Endothelial cell (in vitro differentiated cells): ENCODE results near the gene ANTKMT. TPM values are rescaled to one million over a fixed set of nuclear protein-coding genes. Genes with fewer than 3 reads are reported as not detected.

ENCODE experiments used
- DNase-seq: peaks from one replicate; pipeline ENCODE4 v3.0.0; 2021; ENCODE audit warnings: low spot score
- H3K27ac Mint-ChIP-seq: one replicate; pipeline ENCODE4 v1.8.0; 2021; ENCODE audit warnings: mixed read lengths, inconsistent platforms; ENCODE audit not compliant: unreplicated experiment
- H3K27me3 Mint-ChIP-seq: one replicate; pipeline ENCODE4 v1.8.0; 2021; ENCODE audit warnings: mild to moderate bottlenecking, moderate library complexity, mixed read lengths, inconsistent platforms; ENCODE audit not compliant: unreplicated experiment
- H3K36me3 Mint-ChIP-seq: one replicate; pipeline ENCODE4 v1.8.0; 2021; ENCODE audit warnings: mild to moderate bottlenecking, low read depth, mixed read lengths, inconsistent platforms; ENCODE audit not compliant: unreplicated experiment
- H3K4me1 Mint-ChIP-seq: one replicate; pipeline ENCODE4 v1.8.0; 2021; ENCODE audit warnings: mild to moderate bottlenecking, mixed read lengths, inconsistent platforms; ENCODE audit not compliant: unreplicated experiment
- H3K4me3 Mint-ChIP-seq: one replicate; pipeline ENCODE4 v1.8.0; 2021; ENCODE audit warnings: mild to moderate bottlenecking, mixed read lengths, inconsistent platforms; ENCODE audit not compliant: unreplicated experiment
- H3K9me3 Mint-ChIP-seq: one replicate; pipeline ENCODE4 v1.8.0; 2021; ENCODE audit warnings: mixed read lengths, inconsistent platforms; ENCODE audit not compliant: unreplicated experiment
- total RNA-seq: library from RNA; stranded (reverse); fragmentation: NEBNext Ultra II Directional; extraction: Animal tissue kit (Norgen Biotek cat#: 25700); gene quantifications from one replicate; pipeline ENCODE4 v1.2.1, GENCODE V29; 2021; ENCODE audit not compliant: unreplicated experiment
- TF ChIP-seq, protein P1 (sequence below): fragments of 200-600 bp; sonication (generic); IDR thresholded peaks from one replicate; pipeline ENCODE4 v1.5.0; 2021; ENCODE audit warnings: antibody characterized with exemption; ENCODE audit not compliant: unreplicated experiment

ANTKMT gene
- total RNA-seq, 1 donor from 2014 or later: 11.1 TPM

DNA sequence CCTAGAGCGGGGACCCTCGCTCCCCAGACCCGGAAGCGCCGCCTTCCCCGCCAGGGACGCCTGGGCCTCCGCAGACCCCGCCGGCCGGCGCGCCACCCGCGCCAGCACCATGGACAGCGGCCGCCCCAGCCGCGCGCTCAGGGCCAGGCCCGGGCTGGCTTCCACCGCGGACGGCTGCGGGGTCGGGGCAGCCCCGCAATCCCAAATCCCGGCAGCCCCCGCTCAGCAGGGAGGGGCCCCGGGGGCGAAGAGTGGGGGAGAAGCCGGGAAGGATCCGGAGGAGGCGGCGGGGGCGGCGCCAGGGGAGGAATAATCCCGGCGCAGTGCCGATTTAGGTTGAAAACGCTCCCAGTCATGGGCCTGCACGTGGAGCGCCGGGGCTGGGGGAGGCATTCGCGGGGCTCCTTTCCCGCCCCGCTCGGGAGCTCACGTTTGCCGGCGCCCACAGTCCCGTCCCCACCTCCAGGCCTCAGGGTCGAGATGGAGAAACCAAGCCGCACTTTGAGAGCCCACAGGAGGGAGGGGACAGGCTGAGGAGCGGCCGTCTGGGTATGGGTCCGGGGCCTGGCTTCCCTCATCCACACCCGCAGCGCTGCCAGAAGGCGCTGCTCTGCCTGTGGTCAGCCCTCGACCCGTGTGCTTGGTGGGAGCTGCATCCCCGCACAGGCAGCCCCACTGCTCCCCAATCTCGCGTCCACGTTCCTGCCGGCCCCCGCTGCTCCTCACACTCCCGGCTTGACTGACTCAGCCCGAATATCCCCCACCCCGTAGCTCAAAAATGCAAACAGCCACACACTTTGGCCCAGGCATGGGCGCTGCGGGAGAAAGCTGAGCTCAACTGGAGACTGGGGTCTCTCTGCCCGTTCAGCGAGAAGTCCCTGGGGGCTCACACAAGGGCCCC, 20.0 kb upstream of the ANTKMT start:
- peak; percentile 77 for DNase-seq

DNA sequence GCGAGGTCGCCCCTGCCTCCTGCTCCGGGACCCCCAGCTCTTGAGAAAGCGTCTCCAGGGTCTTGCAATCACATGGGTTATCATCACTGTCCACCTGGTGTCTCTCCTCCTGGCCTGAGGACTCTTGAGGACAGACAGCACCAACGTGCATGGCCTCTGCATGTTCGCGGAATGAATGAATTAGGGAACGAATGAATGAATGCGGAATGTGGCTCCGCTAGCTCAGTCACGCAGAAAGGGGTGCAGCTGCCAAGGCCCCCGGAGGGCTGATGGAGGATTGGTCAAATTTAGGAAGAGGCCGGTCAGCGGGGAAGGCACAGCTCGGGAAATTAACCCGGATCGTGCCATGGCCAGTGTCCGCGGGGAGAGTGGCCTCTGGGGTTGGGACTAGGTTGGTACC, 18.6 kb upstream of the ANTKMT start:
- peaks cover 18% of the 10 kb centered on the region for H3K27me3 Mint-ChIP-seq
- no peaks in the 10 kb centered on the region for H3K9me3 Mint-ChIP-seq
- no peak for DNase-seq
- H3K27ac Mint-ChIP-seq: no peak overlapping the region
- no peaks in the 10 kb centered on the region for H3K4me1 Mint-ChIP-seq
- H3K36me3 Mint-ChIP-seq: no peaks in the 10 kb centered on the region
- TF ChIP-seq, protein P1, sequence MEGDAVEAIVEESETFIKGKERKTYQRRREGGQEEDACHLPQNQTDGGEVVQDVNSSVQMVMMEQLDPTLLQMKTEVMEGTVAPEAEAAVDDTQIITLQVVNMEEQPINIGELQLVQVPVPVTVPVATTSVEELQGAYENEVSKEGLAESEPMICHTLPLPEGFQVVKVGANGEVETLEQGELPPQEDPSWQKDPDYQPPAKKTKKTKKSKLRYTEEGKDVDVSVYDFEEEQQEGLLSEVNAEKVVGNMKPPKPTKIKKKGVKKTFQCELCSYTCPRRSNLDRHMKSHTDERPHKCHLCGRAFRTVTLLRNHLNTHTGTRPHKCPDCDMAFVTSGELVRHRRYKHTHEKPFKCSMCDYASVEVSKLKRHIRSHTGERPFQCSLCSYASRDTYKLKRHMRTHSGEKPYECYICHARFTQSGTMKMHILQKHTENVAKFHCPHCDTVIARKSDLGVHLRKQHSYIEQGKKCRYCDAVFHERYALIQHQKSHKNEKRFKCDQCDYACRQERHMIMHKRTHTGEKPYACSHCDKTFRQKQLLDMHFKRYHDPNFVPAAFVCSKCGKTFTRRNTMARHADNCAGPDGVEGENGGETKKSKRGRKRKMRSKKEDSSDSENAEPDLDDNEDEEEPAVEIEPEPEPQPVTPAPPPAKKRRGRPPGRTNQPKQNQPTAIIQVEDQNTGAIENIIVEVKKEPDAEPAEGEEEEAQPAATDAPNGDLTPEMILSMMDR: no peak
- no peak overlapping the region for H3K4me3 Mint-ChIP-seq

More for the DNA sequence above, 20.0 kb upstream of the ANTKMT start:
- Mint-ChIP-seq H3K9me3 (no peaks in the 10 kb centered on the region), H3K36me3 (no peaks in the 10 kb centered on the region), H3K27me3 (peaks cover 19% of the 10 kb centered on the region), H3K4me1 (no peaks in the 10 kb centered on the region), H3K27ac (no peak overlapping the region), H3K4me3 (no peak overlapping the region)
- TF ChIP-seq, protein P1: no peak

DNA sequence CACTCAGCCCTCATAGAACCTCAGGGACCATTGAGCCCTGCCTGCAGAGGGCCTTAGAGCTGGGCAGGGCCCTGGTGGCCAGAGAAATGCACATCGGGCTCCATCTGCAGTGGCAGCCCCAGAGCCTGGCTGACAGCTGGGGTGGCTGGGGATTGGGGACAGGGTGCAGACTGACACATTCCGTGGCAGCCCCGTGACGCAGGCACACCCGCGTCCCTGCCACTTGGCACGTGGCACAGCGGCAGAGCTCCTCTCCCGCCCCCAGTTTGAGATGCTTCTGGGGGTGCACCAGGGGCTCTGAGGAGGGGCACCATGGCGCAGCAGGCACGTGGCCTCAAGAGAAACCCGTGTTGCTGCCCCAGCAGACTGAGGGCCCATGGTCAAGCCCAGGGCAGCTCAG, 17.5 kb upstream of the ANTKMT start:
- H3K36me3 Mint-ChIP-seq: no peaks in the 10 kb centered on the region
- H3K9me3 Mint-ChIP-seq: no peaks in the 10 kb centered on the region
- H3K27ac Mint-ChIP-seq: no peak overlapping the region
- H3K27me3 Mint-ChIP-seq: peaks cover 22% of the 10 kb centered on the region
- H3K4me1 Mint-ChIP-seq: no peaks in the 10 kb centered on the region
- no peak for DNase-seq
- no peak overlapping the region for H3K4me3 Mint-ChIP-seq
- TF ChIP-seq, protein P1: no peak

DNA sequence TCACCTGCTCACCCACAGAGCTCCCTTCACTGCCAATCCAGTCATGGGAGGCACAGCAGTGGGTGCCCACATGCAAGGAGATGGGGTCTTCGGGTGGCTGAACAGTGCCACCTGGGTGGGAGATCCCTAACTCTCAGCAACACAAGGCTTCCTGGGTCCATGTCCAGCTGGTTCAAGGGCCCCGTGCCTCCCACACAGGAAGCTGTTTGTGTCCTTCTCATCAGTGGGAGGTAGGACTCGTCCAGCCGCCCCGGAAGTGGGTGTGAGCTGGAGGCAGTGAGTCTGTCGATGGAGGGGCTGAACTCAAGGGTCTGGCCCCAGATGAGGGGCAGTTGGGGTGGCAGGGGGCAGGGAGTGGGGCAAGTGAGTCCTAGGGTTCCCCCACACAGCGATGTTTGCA, 16.9 kb upstream of the ANTKMT start:
- no peak for DNase-seq

More for the DNA sequence above, 16.9 kb upstream of the ANTKMT start:
- Mint-ChIP-seq H3K27me3 (peaks cover 27% of the 10 kb centered on the region), H3K4me3 (no peak overlapping the region), H3K4me1 (no peaks in the 10 kb centered on the region), H3K27ac (no peak overlapping the region), H3K36me3 (no peaks in the 10 kb centered on the region), H3K9me3 (no peaks in the 10 kb centered on the region)
- TF ChIP-seq, protein P1: no peak
